GM23338 (cell line): Measurements from ENCODE around the gene OR51D1. TPM values are rescaled to one million over a fixed set of nuclear protein-coding genes. Genes with fewer than 3 reads are reported as not detected.

Experiments
- ATAC-seq: fragments of 200-7000 bp; cut with Tn5 transposase; 3 replicates; pipeline ENCODE4 v1.9.1; 2020
- DNase-seq: peaks from one replicate; pipeline ENCODE4 v3.0.0-alpha.2; 2015; ENCODE audit warnings: low spot score
- H2AFZ ChIP-seq: fragments of 200-600 bp; sonication (generic); 2 replicates; pipeline ENCODE4 v1.8.0; 2016; ENCODE audit warnings: antibody characterized with exemption, mild to moderate bottlenecking, moderate library complexity
- H3F3A ChIP-seq: fragments of 200-600 bp; sonication (generic); replicated peaks from 2 replicates; pipeline ENCODE4 v1.8.0; 2017; ENCODE audit warnings: antibody characterized with exemption, mixed run types, low read depth
- H3K27ac ChIP-seq: fragments of 200-600 bp; sonication (generic); 2 replicates; pipeline ENCODE4 v1.6.1; 2016; ENCODE audit warnings: low read depth
- H3K27me3 ChIP-seq: fragments of 200-600 bp; sonication (generic); 2 replicates; pipeline ENCODE4 v1.8.0; 2016; ENCODE audit warnings: mild to moderate bottlenecking, mixed run types, moderate library complexity; ENCODE audit not compliant: insufficient read depth
- H3K36me3 ChIP-seq: fragments of 200-600 bp; sonication (generic); 2 replicates; pipeline ENCODE4 v1.8.0; 2016; ENCODE audit warnings: mild to moderate bottlenecking; ENCODE audit not compliant: insufficient read depth
- H3K4me1 ChIP-seq: fragments of 200-600 bp; sonication (generic); 2 replicates; pipeline ENCODE4 v1.8.0; 2016; ENCODE audit warnings: mild to moderate bottlenecking, moderate library complexity; ENCODE audit not compliant: insufficient read depth
- H3K4me2 ChIP-seq: fragments of 200-600 bp; sonication (generic); 2 replicates; pipeline ENCODE4 v1.7.1; 2017; ENCODE audit warnings: mixed run types
- H3K4me3 ChIP-seq: fragments of 200-600 bp; sonication (generic); 2 replicates; pipeline ENCODE4 v1.6.1; 2016; ENCODE audit warnings: mixed run types
- H3K79me2 ChIP-seq: fragments of 200-600 bp; sonication (generic); replicated peaks from 2 replicates; pipeline ENCODE4 v1.8.0; 2017; ENCODE audit warnings: mild to moderate bottlenecking; ENCODE audit not compliant: insufficient read depth
- H3K9me2 ChIP-seq: fragments of 200-600 bp; sonication (generic); 2 replicates; pipeline ENCODE4 v1.8.0; 2017; ENCODE audit not compliant: insufficient read depth
- H4K20me1 ChIP-seq: fragments of 200-600 bp; sonication (generic); replicated peaks from 2 replicates; pipeline ENCODE4 v1.8.0; 2017; ENCODE audit warnings: mild to moderate bottlenecking; ENCODE audit not compliant: insufficient read depth
- H3K27ac Mint-ChIP-seq: 2 replicates; pipeline ENCODE4 v1.8.0; 2020; ENCODE audit warnings: inconsistent platforms, mild to moderate bottlenecking, moderate library complexity, mixed read lengths
- H3K27me3 Mint-ChIP-seq: 3 replicates; pipeline ENCODE4 v1.8.0; 2022; ENCODE audit warnings: low read depth, mild to moderate bottlenecking, moderate library complexity, mixed read lengths, inconsistent platforms; ENCODE audit not compliant: insufficient read depth, poor library complexity
- H3K36me3 Mint-ChIP-seq: 3 replicates; pipeline ENCODE4 v1.8.0; 2021; ENCODE audit warnings: low read depth, mild to moderate bottlenecking, inconsistent platforms, moderate library complexity, mixed read lengths
- H3K4me1 Mint-ChIP-seq: 3 replicates; pipeline ENCODE4 v1.8.0; 2020; ENCODE audit warnings: mild to moderate bottlenecking, inconsistent platforms, mixed read lengths
- H3K4me3 Mint-ChIP-seq: 3 replicates; pipeline ENCODE4 v1.8.0; 2021; ENCODE audit warnings: moderate library complexity, mild to moderate bottlenecking, inconsistent platforms, mixed read lengths
- H3K9me3 Mint-ChIP-seq: 3 replicates; pipeline ENCODE4 v1.8.0; 2020; ENCODE audit warnings: moderate library complexity, mild to moderate bottlenecking, inconsistent platforms, mixed read lengths
- CREB1 ChIP-seq: fragments of 250-450 bp; sonication (Bioruptor Pico); IDR thresholded peaks from 2 replicates; pipeline ENCODE4 v1.5.0; 2020; ENCODE audit warnings: low read depth, mild to moderate bottlenecking, moderate library complexity
- CTCF ChIP-seq, 2 experiments: fragments of 200-600 bp in 1 of 2; sonication (generic) in 1 of 2; conservative IDR thresholded peaks; 2 replicates each; pipeline versions ENCODE4 v1.5.1 to v1.6.1; 2016 to 2017; ENCODE audit warnings: antibody characterized with exemption in 2 of 2, low read depth in 2 of 2, mild to moderate bottlenecking in 2 of 2, moderate library complexity in 1 of 2
- ETS1 ChIP-seq: IDR thresholded peaks from 2 replicates; pipeline ENCODE4 v1.6.1; 2016; ENCODE audit warnings: antibody characterized with exemption
- EZH2 ChIP-seq: fragments of 200-600 bp; sonication (generic); IDR thresholded peaks from one replicate; pipeline ENCODE4 v1.8.0; 2017; ENCODE audit warnings: antibody characterized with exemption, mild to moderate bottlenecking, low read depth; ENCODE audit not compliant: unreplicated experiment
- EZH2phosphoT487 ChIP-seq: fragments of 200-600 bp; sonication (generic); IDR thresholded peaks from one replicate; pipeline ENCODE4 v1.8.1; 2018; ENCODE audit warnings: antibody characterized with exemption; ENCODE audit not compliant: unreplicated experiment
- JUNB ChIP-seq: IDR thresholded peaks from one replicate; pipeline ENCODE4 v1.6.1; 2016; ENCODE audit warnings: antibody characterized with exemption; ENCODE audit not compliant: unreplicated experiment
- NANOG ChIP-seq: IDR thresholded peaks from 2 replicates; pipeline ENCODE4 v1.6.1; 2016; ENCODE audit warnings: antibody characterized with exemption, borderline replicate concordance
- POLR2AphosphoS5 ChIP-seq: IDR thresholded peaks from 2 replicates; pipeline ENCODE4 v1.6.1; 2016; ENCODE audit warnings: antibody characterized with exemption, low read depth
- REST ChIP-seq: IDR thresholded peaks from one replicate; pipeline ENCODE4 v1.6.1; 2018; ENCODE audit warnings: antibody characterized with exemption; ENCODE audit not compliant: unreplicated experiment
- STAT1 ChIP-seq: IDR thresholded peaks from one replicate; pipeline ENCODE4 v1.6.1; 2016; ENCODE audit warnings: antibody characterized with exemption; ENCODE audit not compliant: unreplicated experiment
- ZNF114 ChIP-seq: fragments of 250-450 bp; sonication (Bioruptor Pico); IDR thresholded peaks from 2 replicates; pipeline ENCODE4 v1.5.0; 2020; ENCODE audit warnings: mild to moderate bottlenecking, moderate library complexity
- ZNF331 ChIP-seq: fragments of 250-450 bp; sonication (Bioruptor Pico); IDR thresholded peaks from 2 replicates; pipeline ENCODE4 v1.5.0; 2020; ENCODE audit warnings: low read depth, mild to moderate bottlenecking, moderate library complexity
- polyA plus RNA-seq: library from polyadenylated mRNA; unstranded; fragments of >200 nt; fragmentation: Nextera tagmentation; extraction: Ambion mirVana; gene quantifications from 2 replicates; pipeline ENCODE4 v1.2.1, GENCODE V29; 2016
- total RNA-seq: library from RNA; depleted of rRNA; stranded (reverse); fragments of >200 nt; shearing (Covaris generic); gene quantifications from 2 replicates; pipeline ENCODE4 v1.2.3, GENCODE V29; 2014
- TF ChIP-seq, protein P1 (sequence below): fragments of 250-450 bp; sonication (Bioruptor Pico); IDR thresholded peaks from 2 replicates; pipeline ENCODE4 v1.5.0; 2020; ENCODE audit warnings: mild to moderate bottlenecking, moderate library complexity

The OR51D1 gene
- total and polyA plus RNA-seq, 2 experiments from 2014 or later = not detected

GRCh38 chr11:4610258-4610935 is 26.9 kb upstream of the OR51D1 start (continued):
- TF ChIP-seq NANOG = no peak
- no peak for TF ChIP-seq JUNB
- TF ChIP-seq EZH2 = no peak

- DNase-seq = no peak
- H3K36me3 Mint-ChIP-seq = no peaks in the 10 kb centered on the region
- Histone ChIP-seq H3K4me3 (no peak overlapping the region), H3K27ac (no peak overlapping the region), H3F3A (no peaks in the 10 kb centered on the region), H3K79me2 (no peaks in the 10 kb centered on the region), H3K4me1 (peaks cover 5% of the 10 kb centered on the region), H4K20me1 (no peaks in the 10 kb centered on the region), H2AFZ (no peak overlapping the region), H3K9me2 (peaks cover 14% of the 10 kb centered on the region; the same call in 1 of the 2 replicates), H3K27me3 (no peaks in the 10 kb centered on the region), H3K36me3 (no peaks in the 10 kb centered on the region), H3K4me2 (no peak overlapping the region)
- peaks cover 4% of the 10 kb centered on the region for H3K27me3 Mint-ChIP-seq
- H3K4me3 Mint-ChIP-seq = no peak overlapping the region
- H3K9me3 Mint-ChIP-seq = peaks cover 2% of the 10 kb centered on the region; the same call in 1 of the 3 replicates
- H3K27ac Mint-ChIP-seq = no peak overlapping the region
- ATAC-seq = no peak
- peaks cover 4% of the 10 kb centered on the region; the same call in 2 of the 3 replicates for H3K4me1 Mint-ChIP-seq
- TF ChIP-seq REST = no peak
- TF ChIP-seq ZNF331 = no peak
- no peak for TF ChIP-seq EZH2phosphoT487
- no peak for TF ChIP-seq STAT1
- TF ChIP-seq ZNF114 (CRISPR knock-in tag) = no peak
- TF ChIP-seq POLR2AphosphoS5 = no peak
- TF ChIP-seq CREB1 = no peak
- TF ChIP-seq, protein P1, sequence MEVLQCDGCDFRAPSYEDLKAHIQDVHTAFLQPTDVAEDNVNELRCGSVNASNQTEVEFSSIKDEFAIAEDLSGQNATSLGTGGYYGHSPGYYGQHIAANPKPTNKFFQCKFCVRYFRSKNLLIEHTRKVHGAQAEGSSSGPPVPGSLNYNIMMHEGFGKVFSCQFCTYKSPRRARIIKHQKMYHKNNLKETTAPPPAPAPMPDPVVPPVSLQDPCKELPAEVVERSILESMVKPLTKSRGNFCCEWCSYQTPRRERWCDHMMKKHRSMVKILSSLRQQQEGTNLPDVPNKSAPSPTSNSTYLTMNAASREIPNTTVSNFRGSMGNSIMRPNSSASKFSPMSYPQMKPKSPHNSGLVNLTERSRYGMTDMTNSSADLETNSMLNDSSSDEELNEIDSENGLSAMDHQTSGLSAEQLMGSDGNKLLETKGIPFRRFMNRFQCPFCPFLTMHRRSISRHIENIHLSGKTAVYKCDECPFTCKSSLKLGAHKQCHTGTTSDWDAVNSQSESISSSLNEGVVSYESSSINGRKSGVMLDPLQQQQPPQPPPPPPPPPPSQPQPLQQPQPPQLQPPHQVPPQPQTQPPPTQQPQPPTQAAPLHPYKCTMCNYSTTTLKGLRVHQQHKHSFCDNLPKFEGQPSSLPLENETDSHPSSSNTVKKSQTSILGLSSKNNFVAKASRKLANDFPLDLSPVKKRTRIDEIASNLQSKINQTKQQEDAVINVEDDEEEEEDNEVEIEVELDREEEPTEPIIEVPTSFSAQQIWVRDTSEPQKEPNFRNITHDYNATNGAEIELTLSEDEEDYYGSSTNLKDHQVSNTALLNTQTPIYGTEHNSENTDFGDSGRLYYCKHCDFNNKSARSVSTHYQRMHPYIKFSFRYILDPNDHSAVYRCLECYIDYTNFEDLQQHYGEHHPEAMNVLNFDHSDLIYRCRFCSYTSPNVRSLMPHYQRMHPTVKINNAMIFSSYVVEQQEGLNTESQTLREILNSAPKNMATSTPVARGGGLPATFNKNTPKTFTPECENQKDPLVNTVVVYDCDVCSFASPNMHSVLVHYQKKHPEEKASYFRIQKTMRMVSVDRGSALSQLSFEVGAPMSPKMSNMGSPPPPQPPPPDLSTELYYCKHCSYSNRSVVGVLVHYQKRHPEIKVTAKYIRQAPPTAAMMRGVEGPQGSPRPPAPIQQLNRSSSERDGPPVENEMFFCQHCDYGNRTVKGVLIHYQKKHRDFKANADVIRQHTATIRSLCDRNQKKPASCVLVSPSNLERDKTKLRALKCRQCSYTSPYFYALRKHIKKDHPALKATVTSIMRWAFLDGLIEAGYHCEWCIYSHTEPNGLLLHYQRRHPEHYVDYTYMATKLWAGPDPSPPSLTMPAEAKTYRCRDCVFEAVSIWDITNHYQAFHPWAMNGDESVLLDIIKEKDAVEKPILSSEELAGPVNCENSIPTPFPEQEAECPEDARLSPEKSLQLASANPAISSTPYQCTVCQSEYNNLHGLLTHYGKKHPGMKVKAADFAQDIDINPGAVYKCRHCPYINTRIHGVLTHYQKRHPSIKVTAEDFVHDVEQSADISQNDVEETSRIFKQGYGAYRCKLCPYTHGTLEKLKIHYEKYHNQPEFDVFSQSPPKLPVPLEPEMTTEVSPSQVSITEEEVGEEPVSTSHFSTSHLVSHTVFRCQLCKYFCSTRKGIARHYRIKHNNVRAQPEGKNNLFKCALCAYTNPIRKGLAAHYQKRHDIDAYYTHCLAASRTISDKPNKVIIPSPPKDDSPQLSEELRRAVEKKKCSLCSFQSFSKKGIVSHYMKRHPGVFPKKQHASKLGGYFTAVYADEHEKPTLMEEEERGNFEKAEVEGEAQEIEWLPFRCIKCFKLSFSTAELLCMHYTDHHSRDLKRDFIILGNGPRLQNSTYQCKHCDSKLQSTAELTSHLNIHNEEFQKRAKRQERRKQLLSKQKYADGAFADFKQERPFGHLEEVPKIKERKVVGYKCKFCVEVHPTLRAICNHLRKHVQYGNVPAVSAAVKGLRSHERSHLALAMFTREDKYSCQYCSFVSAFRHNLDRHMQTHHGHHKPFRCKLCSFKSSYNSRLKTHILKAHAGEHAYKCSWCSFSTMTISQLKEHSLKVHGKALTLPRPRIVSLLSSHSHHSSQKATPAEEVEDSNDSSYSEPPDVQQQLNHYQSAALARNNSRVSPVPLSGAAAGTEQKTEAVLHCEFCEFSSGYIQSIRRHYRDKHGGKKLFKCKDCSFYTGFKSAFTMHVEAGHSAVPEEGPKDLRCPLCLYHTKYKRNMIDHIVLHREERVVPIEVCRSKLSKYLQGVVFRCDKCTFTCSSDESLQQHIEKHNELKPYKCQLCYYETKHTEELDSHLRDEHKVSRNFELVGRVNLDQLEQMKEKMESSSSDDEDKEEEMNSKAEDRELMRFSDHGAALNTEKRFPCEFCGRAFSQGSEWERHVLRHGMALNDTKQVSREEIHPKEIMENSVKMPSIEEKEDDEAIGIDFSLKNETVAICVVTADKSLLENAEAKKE (CRISPR knock-in tag) = no peak
- no peak for TF ChIP-seq ETS1
- TF ChIP-seq CTCF (conservative IDR thresholded peaks at IDR 0.05; ENCODE audit: low read depth in 2 of 2) = no peak
- no peak for TF ChIP-seq NANOG
- TF ChIP-seq EZH2 = no peak
Measured at GRCh38 chr11:4611986-4612385, 25.3 kb upstream of the OR51D1 start.
